Left cardiac atrium (tissue), 4 donors: ENCODE measurements around the gene ACTL6B. TPM values are rescaled to one million over a fixed set of nuclear protein-coding genes. Genes with fewer than 3 reads are reported as not detected.

ENCODE experiments used
- ATAC-seq, 2 donors: fragments of 200-7000 bp; cut with Tn5 transposase; one replicate each; pipeline ENCODE4 v1.9.1; 2020; ENCODE audit warnings: mild to moderate bottlenecking in 2 of 2, moderate library complexity in 2 of 2
- DNase-seq: peaks from one replicate; pipeline ENCODE4 v3.0.0-alpha.2; 2020
- intact Hi-C, 2 donors: fragments of 100-400 bp; cut with DNase I; formaldehyde crosslinking; loops; one replicate each; pipeline versions ENCODE4 v1.14.1 to v1.15.1; 2022 to 2023
- total RNA-seq, 2 donors: library from RNA; stranded (reverse); fragmentation: NEBNext Ultra II Directional; extraction: Animal tissue kit (Norgen Biotek cat#: 25700); gene quantifications; one replicate each; pipeline ENCODE4 v1.2.1, GENCODE V29; 2021
- donor health status: DM: no; HTN: yes; CAD: no.
- donor health status: DM: no; HTN: yes; CAD: no; lungs with severe emphysema.
- donor health status: DM: yes; HTN: yes; CAD: no.
- donor health status: Dilated cardiomyopathy.

ACTL6B gene
- total RNA-seq, 2 donors from 2014 or later: not detected

GRCh38 chr7:100641860-100642533 lies 14.3 kb downstream of the ACTL6B start:
- intact Hi-C loops: no loop called here
- no peak for DNase-seq
- no peak for ATAC-seq

- no peak for ATAC-seq
- DNase-seq: no peak
- intact Hi-C loops: no loop called here
These were observed 14.8 kb downstream of the ACTL6B start, which contains the start of gene TFR2 for GRCh38 chr7:100641463-100641859. TFR2 (minus strand) TSS chr7:100641552; CDS start chr7:100641509, 43 bp downstream.

DNA sequence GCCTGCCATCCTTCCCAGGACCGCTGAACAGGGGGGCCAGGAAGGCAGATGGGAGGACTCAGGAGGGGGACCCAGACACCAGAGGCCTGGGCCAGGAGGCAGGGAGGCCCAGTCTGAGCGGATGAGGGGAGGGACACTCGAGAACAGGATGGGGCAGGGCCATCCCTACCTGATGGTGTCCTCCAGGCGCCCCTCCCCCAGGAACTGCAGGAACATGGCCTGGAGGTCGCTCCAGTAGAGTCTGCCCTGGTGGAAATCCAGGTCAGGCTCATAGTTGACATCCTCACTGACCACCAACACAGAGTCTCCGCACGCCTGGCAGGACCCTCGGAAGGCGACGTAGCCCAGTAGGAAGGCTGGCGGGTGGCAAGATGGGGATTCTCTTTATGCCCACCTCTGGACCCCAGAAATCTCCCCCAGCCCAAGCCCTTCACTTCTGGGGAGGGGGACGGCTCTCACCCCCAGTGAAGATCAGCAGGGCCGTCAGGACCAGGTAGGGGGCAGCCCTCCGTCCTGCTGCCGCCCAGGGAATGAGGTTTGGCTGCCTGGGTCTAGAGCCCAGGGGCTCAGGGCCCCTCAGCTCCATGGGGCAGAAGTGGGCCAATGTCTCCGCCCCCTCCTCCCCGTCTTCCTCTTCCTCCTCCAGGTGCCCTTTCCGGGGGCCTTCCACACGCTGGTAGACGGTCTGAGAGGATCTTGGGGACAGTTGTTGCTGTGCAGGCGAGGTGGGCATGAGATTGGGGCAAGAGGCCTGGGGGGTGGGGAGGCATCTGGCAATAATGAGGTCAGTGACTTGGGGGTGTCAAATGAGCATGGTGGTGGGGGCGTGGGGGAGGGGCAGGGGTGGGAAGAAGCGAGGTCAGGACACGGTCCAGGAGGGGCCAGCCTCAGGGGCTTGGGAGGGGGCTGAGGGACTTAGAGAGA lies 15.5 kb downstream of the ACTL6B start:
- DNase-seq (no peak), ATAC-seq (no peak)
- intact Hi-C loops: no loop called here

DNA sequence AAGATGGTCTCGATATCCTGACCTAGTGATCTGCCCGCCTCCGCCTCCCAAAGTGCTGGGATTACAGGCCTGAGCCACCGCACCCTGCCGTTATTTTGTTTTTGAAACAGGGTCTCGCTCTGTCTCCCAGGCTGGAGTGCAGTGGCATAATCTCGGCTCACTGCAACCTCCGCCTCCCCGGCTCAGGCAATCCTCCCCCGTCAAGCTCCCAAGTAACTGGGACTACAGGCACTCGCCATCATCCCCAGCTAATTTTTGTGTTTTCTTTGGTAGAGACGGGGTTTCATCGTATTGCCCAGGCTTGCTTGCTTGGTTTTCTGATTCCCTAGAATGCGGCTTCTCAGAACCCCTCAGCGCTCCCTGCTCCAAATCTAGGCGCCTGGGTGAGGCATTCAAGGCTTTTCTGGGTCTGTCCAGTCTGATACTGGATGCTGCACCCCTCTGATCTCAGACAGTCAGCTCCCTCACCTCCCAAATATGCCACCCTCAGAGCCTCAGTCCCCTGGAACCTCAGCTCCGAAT lies 16.2 kb downstream of the ACTL6B start:
- no peak for DNase-seq
- ATAC-seq: no peak
- intact Hi-C loops: no loop called here

- intact Hi-C loops: no loop called here
- peak; percentile 70 to 78 for ATAC-seq
- DNase-seq: peak; percentile 55
These were observed 23.1 kb downstream of the ACTL6B start for GRCh38 chr7:100632951-100633717.

DNA sequence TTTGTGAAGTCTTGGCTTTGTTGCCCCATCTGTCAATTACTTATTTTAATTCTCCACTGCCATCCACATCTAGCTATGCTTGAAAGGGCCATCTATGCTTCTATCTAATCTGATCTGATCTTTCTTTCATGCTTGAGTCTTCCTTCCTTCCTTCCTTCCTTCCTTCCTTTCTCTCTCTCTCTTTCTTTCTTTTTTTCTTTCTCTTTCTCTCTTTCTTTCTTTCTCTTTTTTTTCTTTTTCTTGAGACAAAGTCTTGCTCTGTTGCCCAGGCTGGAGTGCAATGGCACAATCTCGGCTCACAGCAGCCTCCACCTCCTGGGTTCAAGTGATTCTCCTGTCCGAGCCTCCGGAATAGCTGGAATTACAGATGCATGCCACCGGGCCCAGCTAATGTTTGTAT lies 26.2 kb downstream of the ACTL6B start:
- intact Hi-C loops: no loop called here
- ATAC-seq (no peak), DNase-seq (no peak)

DNA sequence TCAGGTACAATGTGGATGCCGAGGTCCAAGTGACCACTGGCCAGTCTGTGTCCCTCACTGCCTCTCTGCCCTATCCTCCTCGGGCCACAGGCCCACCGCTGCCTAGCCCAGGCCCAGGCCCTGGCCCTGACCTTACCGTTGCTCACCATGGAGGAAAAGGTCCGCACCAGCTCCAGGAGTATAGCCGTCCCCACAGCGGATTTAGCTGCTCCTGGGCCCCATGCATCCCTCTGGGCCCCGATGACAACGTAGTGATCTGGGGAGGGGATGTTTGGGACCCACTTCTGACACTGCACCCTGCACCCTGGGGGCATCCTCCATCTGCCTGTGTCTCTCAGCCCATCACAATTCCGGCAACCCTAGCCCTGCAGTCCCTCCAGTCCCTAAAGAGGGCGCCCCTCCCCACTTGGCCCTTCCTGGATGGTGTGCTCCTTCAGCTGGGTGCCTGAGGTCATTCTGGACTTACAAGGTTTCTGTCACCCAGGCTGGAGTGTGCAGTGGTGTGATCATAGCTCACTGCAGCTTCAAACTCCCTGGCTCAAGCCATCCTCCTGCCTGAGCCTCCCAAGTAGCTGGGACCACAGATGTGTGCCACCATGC lies 27.0 kb downstream of the ACTL6B start:
- DNase-seq (no peak), ATAC-seq (no peak)
- intact Hi-C loops: no loop called here

DNA sequence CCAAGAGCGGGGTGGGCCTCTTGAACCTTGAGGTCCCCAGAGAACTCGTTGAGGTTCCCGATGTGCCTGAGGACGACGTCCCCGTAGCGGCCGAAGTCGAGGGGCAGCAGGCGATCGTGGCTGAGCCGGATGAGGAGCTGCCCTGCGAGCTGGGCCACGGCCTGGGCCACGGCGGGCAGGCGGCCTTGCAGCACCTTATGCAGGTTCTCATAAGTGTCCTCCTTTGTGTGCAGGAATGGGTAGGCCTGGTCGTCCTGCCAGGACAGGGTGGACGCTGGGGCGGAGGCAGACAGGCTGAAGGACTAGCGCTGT lies 29.1 kb downstream of the ACTL6B start:
- peak in 1 of 2 donors; percentile 3 for ATAC-seq
- intact Hi-C loops: no loop called here
- DNase-seq: no peak

DNA sequence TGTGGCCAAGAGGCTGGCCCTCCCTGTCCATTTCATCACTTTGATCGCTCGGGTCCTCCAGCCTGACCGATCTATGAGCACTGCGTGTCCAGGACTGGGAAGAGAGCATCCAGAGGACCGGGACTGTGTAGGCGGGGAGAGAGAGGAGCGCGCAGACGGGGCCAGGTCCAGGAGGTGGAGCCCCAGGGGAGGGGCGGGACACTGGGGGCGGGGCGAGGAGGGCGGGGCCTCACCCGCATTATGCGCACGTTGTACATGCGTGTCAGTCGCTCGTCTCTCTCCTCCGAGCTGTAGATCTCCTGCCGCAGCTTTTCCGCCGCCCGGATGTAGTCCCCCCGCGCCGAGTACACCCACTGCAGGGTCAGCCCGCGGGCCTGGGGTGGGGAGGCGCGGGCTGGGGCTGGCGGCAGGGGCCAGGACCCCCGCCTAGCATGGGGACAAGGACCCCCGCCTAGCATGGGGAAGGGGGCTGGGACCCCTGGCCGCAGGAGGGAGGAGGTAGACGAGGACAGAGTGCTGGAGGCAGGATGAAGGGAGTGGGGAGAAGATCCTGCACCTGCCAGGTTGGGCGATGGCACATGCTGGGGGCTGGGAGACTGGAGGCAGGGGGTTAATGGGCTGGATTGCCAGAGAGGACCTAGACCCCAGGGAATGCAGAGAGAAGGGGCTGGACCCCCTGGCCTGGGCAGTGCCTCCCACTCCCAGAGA lies 29.6 kb downstream of the ACTL6B start:
- intact Hi-C loops: no loop called here
- DNase-seq: peak; percentile 86
- ATAC-seq: peak; percentile 97 to 99

DNA sequence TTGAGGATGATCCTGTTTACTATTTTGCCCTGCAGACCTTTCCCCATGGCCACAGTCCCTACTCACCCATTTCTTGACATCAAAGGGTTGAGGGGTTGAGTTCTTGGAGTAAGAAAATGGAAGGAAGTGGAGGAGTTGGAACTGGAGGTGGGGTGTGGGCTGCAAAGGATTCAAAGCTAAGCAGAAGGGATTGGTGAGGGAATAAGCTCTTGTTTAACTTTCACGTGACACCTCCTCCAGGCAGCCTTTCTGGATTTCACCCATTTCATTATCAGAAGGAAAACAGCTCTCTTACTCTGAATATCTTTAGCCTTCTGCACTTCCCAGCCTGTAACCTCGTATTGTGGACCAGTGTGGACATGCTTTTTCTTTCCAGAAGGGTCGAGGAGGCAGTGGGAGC lies 30.2 kb downstream of the ACTL6B start:
- intact Hi-C loops: no loop called here
- DNase-seq (no peak), ATAC-seq (no peak)

DNA sequence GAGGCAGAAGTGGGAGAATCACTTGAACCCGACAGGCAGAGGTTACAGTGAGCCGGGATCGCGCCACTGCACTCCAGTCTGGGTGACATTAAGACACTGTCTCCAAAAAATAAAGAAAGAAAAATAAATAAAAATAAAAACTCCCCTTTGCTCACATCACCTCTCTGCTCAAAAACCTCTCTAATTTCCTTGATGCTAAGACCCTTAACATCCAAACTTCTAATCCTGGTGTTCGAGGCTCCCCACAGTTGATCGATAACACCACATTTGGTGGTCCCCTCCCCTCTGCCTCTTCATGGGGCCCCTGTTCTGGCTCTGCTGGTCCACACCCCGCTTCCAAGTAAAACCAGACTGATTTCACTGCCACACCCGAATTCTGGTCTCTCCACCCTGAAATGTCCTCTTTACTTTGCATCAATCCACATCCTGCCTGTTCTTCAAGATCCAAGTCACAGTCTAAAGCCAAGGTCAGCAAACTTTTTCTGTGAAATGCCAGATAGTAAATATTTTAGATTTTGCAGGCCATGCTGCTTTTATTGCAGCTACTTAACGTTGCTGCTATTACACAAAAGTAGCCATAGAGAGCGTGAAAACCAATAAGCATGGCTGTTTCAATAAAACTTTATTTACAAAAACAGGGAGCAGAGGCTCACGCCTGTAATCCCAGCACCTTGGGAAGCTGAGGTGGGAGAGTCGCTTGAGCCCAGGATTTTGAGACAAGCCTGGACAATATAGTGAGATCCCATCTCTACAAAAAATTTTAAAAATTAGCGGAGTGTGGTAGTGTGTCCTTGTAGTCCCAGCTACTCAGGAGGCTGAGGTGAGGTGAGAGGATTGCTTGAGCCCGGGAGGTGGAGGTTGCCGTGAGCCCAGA lies 32.1 kb downstream of the ACTL6B start:
- no peak for ATAC-seq
- intact Hi-C loops: no loop called here
- DNase-seq: no peak

DNA sequence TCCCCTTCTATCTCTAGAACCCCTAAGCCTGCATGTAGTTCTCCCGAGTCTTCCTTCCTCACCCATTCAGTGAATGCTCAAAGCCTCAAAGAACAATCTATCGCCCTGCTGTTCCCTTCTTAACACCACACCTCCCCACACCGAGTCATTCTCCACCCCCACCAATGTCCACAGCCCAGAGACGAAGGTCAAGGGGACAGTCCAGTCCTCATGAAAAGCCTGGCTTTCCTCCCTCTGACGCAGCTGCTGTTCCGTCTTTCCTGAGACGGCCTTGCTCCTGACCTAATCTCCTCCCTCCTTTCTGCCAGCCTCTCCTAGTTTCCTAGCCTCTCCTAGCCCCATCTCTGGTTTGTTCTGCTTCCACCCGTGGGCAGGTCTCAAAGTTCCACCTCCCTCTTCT lies 34.7 kb downstream of the ACTL6B start:
- intact Hi-C loops: no loop called here
- no peak for DNase-seq
- ATAC-seq: no peak

DNA sequence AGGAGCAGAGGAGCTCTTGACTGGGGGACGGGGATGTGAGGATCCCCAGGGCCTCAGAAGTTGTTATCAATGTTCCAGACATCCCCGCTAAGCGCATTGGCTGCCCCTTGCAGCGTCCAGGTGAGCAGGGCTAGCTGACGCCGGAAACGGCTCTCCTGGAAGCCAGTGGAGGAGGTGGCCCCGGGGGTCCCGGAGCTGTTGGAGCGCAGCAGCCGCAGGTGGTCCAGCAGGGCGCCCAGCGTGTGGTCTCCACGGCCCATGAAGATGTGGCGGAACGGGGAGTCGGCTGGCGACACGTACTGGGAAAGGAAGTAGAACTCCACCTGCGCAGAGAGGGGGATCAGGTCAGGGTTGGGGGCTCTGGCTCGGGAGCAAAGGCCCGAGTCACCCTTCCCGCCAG lies 35.4 kb downstream of the ACTL6B start:
- ATAC-seq (no peak), DNase-seq (no peak)
- intact Hi-C loops: no loop called here

GRCh38 chr7:100620239-100620638 lies 36.0 kb downstream of the ACTL6B start:
- ATAC-seq (no peak), DNase-seq (no peak)
- intact Hi-C loops: no loop called here

GRCh38 chr7:100614308-100614861 lies 41.9 kb downstream of the ACTL6B start:
- ATAC-seq (no peak), DNase-seq (no peak)
- intact Hi-C loops: loop anchor here in 1 of 2 donors (5.0 kb wide), 1 partner anchor 63 kb away; no protein-coding TSS in a partner anchor

DNA sequence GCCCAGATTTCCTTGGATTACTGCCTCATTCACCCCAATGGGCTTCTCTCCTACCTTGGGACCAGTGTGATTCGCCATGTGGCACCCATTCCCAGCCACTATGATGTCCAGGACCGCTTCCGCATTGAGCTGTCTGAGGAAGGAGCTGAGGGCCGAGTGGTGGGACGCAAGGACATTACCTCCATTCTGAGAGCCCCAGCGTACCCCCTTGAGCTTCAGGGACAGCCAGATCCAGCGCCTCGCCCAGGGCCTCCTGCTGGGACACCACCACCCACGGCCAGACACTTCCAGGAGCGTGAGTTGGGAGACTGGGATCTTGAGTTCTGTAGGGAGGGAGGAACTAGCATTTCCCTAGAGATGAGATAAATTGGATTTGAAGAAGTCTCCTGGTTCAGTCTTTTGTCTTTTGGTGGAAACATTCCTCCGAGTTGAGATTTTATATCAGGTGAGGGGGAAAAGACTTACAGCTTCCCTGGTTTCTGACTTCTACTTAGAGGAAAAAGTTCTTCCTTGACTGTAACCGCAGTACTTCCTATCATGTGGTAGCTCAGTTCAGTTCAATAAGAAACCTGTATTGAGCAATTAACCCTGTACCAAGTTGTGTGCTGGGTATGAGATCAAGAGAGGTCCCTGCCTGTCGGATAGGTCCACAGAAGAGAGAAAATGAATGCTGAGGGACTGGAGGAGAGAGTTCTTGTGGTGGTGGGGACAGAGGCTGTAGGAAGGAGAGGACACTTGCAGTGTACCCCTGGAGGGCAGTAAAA lies 42.7 kb downstream of the ACTL6B start:
- intact Hi-C loops: loop anchor here in 1 of 2 donors (5.0 kb wide), 1 partner anchor 64 kb away; no protein-coding TSS in a partner anchor
- ATAC-seq: no peak
- DNase-seq: no peak
